Measurements from ENCODE around the gene CCL11.

DNA sequence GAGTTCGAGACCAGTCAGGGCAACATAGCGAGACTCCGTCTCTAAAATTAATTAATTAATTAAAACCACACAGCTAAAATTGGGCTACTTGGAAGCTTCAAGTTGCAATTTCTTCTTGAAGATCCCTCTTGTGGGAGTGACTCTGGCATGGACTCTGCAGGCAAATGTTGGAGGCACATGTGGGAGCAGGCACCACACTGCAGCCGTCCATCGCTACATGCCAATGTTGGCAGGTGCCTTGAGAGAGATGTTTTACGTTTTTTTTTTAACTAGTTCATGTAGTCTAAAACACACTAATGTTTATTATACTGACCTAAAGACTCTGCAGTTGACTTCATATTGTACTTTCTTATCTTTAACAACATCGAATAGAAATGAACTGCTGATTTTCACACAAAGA lies 25.7 kb downstream of the CCL11 start:
- TF ChIP-seq, protein P1, sequence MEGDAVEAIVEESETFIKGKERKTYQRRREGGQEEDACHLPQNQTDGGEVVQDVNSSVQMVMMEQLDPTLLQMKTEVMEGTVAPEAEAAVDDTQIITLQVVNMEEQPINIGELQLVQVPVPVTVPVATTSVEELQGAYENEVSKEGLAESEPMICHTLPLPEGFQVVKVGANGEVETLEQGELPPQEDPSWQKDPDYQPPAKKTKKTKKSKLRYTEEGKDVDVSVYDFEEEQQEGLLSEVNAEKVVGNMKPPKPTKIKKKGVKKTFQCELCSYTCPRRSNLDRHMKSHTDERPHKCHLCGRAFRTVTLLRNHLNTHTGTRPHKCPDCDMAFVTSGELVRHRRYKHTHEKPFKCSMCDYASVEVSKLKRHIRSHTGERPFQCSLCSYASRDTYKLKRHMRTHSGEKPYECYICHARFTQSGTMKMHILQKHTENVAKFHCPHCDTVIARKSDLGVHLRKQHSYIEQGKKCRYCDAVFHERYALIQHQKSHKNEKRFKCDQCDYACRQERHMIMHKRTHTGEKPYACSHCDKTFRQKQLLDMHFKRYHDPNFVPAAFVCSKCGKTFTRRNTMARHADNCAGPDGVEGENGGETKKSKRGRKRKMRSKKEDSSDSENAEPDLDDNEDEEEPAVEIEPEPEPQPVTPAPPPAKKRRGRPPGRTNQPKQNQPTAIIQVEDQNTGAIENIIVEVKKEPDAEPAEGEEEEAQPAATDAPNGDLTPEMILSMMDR (IDR thresholded peaks at IDR 0.05), result no peak
- TF ChIP-seq POLR2AphosphoS5 (IDR thresholded peaks at IDR 0.05) (no peak), POLR2A (IDR thresholded peaks at IDR 0.05) (no peak)

Data from breast epithelium (tissue), 3 donors.